Activated naive CD4-positive, alpha-beta T cell treated with anti-CD3 and anti-CD28 coated beads, Interleukin-2, amount 50 U/mL, for 16 hours (primary cell): ENCODE results near the gene RXRG.

Source experiments
- DNase-seq: peaks from one replicate; pipeline ENCODE4 v3.0.0-alpha.2; 2020

RXRG gene

DNA sequence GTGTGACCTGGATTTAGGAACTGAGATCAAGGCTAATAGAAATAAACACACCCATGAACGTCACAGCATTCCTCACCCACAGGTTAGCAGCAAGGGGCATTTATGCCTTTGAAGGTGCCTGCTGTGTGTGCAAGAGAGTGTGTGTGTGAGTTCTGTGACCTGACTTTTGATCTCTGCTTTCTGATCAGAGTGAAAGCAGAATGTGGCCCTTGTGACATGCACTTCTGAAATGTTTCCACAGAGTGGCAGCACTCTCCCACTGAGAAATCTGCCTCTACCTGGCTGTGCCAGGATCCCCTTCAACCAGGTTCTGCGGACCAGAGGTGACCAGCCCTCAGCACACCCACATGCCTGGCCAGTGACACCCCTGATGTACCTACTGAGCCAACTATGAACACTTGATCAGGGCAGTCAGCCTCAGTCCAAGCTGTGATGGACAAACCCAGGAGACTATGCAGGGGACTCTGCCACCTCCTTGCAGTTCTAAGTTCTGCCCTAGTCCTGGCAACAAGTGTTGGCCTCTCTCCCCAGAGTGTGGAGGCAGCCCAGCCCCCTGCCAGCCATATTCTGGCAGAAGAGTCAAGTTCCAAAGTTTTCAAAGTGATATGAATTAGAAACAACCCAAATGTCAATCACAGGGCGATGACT is 41.0 kb downstream of the RXRG start:
- no peak for DNase-seq

DNA sequence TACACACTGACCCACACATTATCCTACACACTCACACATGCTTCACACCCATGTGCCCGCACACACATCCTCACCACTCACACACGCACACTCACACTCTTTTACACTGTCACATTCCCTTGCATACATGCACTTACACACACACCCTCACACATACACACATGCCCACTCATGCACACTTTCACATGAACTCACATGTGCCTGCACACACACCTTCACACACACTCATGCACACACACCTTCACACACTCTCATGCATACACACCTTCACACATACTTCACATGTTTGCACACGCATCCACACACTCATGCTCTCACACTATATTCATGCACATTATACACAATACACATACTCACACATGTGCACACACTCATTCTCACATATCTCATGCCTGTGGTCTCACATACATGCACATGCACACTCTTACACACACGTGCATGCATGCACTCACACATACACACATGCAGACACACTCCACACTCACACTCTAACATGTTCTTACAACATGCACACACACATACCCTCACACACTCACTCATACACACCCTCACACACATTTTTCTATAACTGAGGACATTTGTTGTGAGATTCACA is 42.3 kb downstream of the RXRG start:
- DNase-seq: no peak

DNA sequence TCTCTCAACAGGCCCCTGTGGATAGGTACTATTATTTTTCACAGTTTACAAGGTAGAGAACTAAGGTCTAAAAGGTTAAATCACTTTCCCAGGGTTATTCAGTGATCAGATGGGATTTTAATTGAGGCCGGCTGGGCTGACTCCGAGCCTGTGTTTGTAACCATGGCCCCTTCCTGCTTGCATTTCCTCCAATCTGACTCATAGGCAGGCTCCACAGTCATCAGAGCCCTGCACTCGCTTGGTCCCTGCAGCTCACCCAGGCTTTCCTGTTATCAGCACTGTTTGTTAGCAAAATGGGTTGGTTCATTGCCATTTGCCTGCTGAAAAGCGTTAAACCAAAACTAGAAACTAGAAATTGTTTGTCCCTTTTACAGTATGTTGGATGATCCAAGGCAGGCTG is 47.0 kb downstream of the RXRG start:
- DNase-seq: no peak

DNA sequence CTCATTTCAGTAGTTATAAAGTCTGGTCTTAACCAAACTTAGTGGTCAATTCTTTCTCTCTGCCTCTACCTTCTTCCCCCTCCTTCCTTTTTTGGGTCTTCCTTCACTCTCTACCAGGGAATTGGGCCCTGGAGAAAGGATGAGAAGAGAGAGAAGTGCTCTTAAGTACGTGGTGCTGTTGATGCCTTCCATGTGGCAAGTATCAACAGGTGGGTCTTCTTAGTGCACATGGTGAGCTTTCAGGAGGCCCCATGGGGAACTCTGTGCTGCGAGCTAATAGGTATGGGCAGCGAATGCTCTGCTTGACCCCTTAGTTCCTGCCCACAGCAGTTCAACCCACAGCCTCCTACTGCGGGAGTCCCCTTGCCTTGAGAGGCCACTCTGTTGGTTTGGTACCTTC is 49.0 kb downstream of the RXRG start:
- no peak for DNase-seq

DNA sequence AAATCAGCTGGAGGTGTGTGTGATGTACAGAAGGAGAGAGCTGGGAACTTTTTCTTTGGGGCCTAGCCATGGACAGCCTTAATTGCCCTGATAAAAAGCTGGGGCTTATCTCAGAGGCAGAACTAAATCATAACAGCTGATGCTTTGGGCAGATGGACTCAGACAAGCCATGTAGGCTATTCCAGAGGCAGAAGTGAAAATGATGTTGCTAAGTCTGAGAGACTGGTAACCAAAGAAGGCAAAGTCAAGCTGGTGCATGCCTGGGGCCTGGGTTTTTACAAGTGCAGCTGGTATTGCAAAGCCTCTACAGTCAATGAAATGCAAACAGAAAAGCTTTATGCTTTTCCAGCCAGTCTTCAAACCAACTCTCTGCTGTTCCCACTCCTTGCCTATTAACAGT is 49.4 kb downstream of the RXRG start:
- DNase-seq: no peak

DNA sequence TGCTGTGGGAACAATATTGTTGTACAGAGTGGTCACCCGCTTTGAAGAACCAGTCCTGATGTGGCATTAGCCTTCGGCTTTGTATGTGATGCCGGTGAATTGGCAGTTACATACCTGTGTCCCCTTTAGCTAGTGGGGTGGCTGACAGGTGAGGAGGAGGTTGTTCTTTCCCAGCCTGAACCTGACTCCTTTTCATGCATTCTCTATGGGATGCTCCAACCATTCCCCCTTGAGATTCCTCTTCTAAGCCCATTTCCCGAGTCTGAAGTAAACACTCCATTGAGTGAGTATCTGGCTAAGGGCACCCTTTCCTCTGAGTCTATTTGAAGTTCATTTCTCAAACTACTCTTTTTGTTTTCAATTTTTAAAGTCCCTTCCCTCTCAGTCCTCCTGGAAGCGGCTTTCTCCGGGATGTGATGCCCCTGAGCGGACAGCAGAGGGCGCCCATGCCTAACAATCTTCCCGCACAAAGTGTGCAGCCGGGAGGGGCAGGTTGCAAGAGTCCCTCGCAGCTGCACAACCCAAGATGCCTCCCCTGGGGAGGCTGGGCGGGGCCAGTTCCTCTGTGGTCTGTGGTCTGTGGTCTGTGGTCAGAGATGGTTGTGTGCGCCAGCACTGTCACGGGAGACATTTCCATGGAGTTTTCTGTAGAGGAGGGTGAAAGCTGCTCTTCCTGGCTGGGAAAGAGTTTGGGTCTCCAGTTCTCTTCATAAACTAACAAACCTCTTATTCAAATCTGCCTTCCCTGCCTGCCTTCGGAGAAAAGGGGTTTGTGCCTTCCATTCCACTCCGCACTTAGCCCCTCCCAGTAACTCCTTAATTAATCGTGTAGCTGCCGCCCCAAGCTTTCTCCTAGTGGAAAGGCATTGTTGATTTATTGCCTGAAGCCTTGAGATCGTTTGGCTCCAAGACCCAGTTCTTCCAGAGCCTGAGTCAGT is 52.0 kb downstream of the RXRG start:
- peak; percentile 80 for DNase-seq

DNA sequence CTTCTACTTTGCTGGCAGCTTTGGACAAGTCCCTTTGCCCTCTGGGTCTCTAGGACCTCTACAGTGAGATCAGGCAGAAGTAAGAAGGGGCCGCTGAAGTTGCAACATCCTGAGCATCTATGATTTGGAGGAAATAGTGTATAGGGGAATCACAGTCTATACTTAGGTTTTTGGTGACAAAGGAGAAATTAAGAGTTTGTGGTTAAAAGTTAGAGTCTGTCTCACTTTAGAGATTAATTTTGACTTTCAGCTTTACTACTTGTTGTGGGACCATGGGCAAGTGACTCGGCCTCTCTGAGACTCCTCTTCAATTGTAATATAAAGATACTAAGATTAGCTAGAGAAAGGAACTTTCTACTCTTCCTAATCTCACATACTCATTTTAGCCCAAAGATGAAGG is 55.3 kb downstream of the RXRG start:
- DNase-seq: no peak

DNA sequence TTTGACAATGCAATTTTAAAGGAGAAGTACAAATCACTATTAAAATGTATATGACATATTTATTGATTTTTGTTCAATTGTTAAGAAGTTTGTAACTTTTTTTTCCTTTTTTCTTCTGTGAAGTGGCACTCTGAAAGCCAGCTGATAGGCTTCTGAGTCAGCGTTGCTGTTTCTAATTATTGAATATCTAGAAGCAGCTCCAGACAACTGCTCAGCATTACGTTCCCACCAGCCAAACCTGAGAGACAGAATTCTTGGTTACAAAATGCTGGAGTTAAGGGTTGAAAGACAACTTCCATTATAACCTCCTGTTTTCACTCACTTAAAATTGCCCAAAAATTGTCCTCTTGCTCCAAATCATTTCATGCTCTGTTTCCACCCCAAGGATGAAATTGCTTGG is 57.0 kb downstream of the RXRG start:
- DNase-seq: no peak

DNA sequence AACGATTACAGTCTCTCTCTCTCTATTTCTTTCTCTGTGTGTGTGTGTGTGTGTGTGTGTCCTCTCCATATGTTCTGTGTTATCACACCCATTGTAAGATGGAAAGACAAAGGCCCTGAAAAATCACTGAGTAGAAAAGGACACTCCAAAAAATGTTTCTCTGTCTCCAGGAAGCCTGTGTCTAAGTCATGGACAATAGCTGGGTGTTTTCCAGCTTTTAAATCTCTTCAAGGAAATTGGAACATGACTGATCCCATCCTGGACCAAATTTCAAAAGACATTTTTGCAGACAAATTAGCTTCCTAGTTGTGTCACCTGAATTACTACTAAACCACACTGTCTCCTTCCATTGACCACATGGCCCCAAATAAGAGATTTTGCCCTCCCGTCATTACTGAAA is 57.4 kb downstream of the RXRG start:
- DNase-seq: no peak

DNA sequence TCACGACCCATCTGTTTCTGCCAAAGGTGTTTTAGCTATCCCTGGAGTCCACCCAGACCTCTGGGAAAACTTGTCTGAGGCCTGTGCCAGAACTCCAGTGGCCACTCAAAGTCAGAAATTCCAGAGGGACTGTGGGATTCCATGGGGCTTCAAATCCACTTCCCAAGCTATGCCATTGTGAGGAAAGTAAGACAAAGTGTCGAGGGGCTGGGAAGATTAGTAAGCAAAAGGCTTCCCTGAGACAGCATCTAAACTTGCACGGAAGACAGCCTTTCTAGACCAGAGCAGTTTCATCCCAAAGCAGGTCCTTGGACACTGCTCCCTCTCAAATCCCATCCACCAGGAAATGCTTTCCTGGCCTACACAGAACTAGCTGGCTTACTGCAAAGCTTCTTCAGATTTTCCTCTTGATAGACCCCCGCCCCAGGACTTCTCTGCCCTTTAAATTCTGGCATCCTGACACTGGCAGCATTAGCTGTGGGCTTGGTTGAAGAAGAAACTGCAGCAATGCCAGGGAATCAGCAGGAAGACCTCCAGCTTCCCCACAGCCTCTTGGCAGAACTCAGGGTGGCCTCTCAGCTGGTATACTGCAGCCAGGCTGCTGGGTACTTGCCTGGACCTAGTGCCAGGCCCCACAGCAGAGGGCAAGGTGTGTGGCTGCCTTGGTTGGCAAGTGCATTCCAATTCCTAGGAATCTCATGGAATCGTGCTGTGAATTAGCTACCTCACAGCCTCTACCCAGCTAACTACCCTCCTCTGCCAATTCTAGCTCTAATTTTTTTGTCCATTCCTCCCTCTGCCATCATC is 61.1 kb downstream of the RXRG start:
- DNase-seq: no peak

DNA sequence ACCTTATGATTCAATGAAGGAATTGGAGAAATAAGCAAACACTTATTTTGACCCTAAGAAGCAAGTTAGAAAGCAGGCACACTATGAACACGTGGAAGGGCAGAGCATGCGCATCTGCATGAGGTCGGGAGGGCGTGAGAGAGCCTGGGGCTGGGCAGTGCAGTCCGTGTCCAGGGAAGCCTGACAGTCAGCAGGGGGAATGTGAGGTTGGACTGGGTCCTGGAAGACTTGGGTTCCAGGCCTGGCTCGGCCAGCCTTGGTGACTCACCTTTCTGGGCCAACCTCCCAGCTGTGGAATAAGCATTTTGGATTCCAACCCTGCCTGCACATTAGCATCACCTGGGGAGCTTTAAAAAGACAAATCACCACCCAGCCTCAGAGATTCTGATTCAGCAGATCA is 61.9 kb downstream of the RXRG start:
- no peak for DNase-seq

DNA sequence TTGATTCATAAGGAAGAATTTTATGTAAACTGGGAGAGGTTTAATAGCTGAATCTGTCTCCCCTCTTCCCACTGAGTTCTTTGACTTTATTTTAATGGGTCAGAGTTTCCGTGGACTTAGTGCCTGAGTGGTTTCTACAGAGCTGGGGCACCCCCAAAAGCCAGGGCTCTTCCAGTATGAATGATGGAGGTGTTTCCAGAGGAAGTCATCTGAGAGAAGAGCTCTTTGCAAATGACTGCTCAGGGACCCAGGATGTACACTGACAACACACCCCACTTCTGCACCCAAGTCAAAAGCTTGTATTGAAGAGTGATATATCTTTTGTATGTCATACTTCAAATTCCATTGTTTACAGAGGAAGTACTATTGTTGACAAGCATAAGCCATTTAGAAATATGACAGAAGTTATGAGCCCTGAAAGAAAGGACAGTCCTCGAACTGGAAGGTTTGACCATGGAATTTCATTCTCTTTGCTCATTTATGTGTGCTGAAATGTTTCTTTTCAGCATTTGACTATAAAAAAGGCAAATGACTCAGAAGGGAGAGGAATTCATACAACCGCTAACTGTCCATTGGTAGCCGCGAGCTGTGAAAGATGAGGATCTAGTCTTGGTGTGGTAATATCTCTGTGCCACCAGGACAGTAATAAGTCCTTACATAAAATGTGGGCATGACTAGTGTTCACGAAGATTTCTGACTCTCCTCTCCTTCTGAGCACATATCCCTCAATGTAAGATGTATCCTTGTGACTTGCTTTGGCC is 63.0 kb downstream of the RXRG start:
- DNase-seq: no peak

DNA sequence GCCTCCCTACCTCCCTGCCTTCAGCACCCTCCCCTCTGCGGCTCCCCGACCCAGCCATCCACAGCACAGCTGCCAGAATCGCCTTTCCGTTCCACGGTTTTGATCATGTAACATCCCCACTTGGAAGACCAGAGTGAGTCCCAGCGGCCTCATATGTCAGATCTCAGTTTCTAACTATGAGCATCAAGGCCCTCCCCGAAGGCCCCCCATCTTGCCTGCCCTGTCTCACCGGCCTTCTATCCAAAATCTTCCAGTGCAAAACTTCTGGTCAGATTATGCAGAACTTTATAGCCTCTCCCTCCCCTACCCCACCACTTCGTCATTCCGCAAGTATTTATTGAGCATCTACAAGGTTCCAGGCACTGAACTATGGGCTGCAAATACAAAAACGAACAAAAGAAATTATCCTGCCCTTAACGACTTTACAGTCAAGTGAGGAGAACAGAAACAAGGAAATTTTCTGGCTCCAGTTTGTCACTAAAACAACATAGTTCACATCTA is 68.1 kb downstream of the RXRG start:
- no peak for DNase-seq

DNA sequence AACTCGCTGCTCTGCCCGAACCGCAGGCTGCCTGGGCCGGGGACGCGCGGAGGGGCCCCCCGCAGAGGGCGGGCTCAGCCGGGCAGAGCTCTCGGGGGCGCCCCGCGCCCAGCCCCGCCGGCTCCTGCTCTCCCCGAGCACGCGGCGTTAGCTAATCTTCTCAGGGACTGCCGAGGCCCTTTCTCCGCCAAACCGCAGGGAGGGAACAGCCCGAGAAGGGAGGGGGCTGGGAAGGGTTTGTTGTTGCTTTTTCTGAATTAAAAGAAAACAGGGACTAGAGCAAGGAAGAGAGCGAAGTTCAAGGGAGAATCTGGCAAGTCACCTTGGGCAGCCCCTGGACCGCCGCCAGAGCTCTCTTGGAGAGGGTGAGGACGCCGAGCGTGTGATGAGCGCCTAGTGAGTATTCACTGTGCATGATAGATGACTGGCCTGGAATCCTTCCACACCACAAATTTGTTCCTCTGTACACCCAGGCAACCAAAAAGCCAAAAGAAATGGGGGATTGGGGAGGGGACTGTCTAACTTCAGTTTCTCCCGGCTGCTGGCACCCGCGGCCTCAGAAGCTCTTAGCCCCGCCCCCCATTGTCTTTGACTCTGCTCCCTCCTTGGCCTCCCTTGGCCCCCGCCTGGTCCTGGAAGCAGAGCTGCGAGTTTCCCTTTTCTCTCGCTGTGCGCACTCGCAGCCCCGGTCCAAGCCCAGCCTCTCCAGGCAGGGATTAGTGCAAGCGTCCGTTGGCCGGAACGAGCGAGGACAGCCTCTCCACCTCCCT is 68.7 kb downstream of the RXRG start:
- DNase-seq: peak; percentile 36

DNA sequence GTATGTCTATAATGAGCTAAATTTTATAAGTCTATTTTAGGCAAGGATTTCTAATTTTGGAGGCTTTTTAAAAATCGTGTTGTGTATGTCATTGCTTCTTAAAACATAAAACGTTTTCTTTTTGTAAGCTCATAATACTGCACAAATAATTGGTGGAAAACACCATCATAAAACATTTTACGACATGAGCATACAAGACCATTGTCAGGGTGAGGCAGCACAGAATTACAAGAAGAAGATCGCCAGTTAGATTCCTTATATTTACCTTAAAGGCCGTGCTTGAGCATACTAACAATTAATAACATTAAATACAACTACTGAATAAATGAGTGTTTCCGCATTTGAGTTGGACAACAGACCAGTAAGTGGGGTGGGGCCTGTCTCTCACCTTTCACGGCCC is 69.3 kb downstream of the RXRG start:
- no peak for DNase-seq

DNA sequence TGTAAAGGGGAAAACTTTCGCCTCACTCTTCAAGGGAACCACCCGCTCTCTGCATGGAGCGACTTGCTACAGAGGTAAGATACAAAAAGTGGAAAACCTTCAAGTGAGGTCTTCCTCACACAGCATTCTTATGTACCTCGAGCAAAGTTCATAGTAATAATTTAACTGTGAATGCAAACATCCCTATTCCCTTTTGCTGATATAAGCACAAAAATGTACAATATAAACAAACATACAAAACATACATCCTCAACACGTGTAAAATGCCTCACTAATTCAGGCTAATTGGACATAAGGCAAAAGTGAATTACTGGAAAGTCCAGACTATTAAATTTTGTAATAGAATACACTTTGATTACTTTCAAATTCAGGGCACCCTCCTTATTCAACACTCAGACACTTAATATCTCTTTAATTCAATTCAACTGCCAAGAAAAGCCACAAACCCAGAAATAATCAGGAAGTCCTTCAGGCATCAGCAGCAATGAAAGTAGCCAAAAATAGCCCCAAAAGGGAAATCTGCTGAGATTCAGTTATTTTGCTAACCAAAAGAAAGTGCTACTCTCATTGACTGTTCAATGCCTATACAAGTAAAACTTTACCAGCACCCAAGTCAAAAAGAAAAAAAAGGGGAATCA is 73.2 kb downstream of the RXRG start:
- no peak for DNase-seq

DNA sequence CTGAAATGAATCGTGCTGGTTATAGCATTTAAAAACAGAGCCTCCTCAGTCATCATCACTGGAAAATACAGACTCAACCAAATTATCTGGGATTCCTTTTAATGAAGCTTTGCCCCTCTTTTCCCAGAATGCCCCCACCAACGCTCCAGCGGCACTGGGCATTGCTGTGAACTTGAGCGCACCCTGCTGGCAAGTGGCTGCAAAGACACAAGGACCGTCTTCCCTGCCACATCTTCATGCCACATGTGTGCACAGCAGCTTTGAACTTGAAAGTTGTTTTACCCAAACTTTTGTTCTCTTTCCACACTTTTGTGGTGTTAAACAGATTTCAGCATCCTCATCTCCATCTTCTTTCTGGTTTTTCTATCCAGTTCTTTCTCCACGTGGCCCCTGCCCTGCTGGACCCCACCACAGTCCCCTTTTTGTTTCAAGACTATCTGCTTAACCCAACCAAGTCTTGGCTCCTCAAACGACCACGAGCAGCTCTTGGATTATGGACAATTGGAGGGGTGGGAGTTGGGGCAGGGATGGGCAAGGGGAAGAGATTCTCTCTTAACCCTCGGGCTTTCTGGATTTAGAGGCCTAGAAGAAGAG is 75.6 kb downstream of the RXRG start:
- peak; percentile 55 for DNase-seq

DNA sequence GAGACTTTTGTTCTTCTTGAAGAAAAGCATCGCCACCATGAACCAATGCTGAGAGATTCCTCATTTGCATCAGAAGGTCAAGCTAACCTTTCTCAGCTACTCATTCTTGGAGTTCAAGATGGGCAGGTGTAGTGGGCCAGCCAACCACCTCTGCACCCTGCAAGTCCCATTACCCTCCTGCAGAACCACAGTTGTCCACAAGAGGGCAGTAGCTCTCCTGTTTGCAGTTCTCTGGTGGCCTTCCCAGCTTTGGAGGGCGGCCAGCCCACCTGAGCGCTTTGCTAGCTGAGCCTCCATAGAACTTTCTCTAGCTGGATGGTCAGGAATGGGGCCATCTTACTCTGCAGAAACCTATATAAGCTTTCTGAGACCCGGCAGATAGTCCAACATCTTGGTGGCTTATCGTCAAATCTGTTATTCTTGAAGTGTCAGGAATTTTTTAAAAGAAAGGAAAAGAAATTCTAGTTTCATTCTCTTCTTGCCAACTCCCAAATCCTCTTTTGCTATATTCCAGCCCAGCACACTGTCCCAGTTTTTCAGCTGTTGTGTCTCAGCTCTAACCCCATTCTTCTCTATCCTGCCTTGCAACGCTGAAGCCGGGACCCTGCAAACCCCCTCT is 77.4 kb downstream of the RXRG start:
- peak; percentile 75 for DNase-seq

DNA sequence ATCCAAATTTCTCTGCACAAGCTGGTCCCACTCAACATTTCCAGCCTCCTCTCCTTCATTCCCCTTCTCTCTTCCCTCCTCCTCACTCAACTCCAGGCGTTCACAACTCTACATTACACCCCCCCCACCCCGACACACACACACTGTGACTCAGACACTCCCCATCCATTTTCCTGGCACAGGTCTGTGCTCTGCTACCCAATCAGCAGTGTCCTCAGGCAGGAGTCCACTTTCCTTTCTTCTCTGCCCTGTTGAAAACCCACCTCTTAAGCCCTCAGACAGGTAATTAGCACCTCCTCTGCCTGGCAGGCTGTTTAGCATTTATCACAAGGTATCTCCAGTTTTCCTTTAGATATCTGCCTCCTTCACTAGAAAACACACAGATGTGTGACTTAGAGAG is 79.6 kb downstream of the RXRG start:
- no peak for DNase-seq

DNA sequence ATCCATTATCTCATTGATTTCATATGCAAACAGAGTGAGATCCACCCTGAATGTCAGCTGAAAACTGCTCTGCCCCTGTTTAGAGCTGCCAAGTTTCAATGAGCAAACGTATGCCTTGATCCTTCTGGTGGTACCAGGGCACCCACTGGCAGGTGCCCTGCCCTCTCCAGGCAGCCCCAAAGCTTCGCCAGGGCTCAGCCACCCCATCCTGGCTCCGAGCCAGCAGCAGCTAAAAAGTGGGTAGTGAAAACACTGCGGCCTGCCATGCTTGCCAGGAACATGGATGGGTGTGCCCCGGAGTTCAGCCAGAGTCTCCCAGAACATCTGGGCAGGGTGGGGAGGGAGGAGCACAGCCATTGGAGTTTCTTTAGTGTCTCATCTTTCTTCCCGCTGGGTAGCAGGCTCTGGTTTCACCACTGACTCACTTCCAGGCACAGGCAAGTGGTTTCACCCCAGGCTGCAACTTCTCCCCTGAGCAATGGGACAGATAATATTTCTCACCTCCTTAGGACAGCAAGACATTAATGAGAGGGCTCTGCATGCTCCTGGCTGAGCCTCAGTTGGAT is 80.3 kb downstream of the RXRG start:
- no peak for DNase-seq
